Stomach smooth muscle (tissue), 2 donors: ENCODE measurements around the gene FAM111A.

Source experiments
- H3K27ac ChIP-seq: one replicate; pipeline ENCODE4 v1.7.0; 2013; ENCODE audit warnings: mild to moderate bottlenecking, low read length, inconsistent platforms
- H3K27me3 ChIP-seq, 2 donors: one replicate each; pipeline ENCODE4 v1.7.0; 2013; ENCODE audit warnings: low read length in 2 of 2; ENCODE audit not compliant: insufficient read depth in 2 of 2, control insufficient read depth in 1 of 2
- H3K36me3 ChIP-seq, 2 donors: one replicate each; pipeline ENCODE4 v1.7.0; 2013; ENCODE audit warnings: low read length in 2 of 2; ENCODE audit not compliant: control insufficient read depth in 2 of 2, insufficient read depth in 2 of 2
- H3K4me1 ChIP-seq: one replicate; pipeline ENCODE4 v1.7.0; 2013; ENCODE audit warnings: low read length; ENCODE audit not compliant: control insufficient read depth, insufficient read depth
- H3K4me3 ChIP-seq, 2 donors: one replicate each; pipeline ENCODE4 v1.7.0; 2013; ENCODE audit warnings: low read length in 2 of 2
- H3K9ac ChIP-seq, 2 donors: one replicate each; pipeline ENCODE4 v1.7.0; 2013; ENCODE audit warnings: low read length in 2 of 2, mild to moderate bottlenecking in 1 of 2
- H3K9me3 ChIP-seq, 2 donors: one replicate each; pipeline ENCODE4 v1.7.0; 2013; ENCODE audit warnings: low read length in 2 of 2; ENCODE audit not compliant: control insufficient read depth in 2 of 2
- donor health status: healthy.
- donor health status: Pancreatic carcinoma.

The FAM111A gene

GRCh38 chr11:59191095-59191494 lies 48.4 kb downstream of the FAM111A start:
- Histone ChIP-seq H3K27ac (no peak overlapping the region), H3K4me3 (no peak overlapping the region), H3K36me3 (peaks cover 0 to 8% of the 10 kb centered on the region in 2 donors), H3K9ac (no peak overlapping the region), H3K4me1 (peaks cover 17% of the 10 kb centered on the region), H3K27me3 (peaks cover 0 to 2% of the 10 kb centered on the region in 2 donors), H3K9me3 (no peaks in the 10 kb centered on the region)

DNA sequence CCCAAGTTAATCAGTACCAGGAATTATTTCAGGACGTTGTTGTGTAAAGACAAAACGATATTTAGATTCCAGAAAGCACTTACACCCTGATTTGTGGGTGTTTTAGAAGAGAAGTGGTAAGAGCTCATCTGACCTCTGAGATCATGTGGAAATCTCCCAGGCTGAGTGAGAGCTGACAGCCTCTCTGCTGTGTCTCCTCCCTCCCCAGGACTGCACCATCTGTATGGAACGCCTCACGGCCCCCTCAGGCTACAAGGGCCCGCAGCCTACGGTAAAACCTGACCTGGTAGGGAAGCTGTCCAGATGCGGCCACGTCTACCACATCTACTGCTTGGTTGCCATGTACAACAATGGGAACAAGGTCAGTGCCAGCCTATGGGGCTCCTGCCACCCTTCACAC lies 49.2 kb downstream of the FAM111A start:
- H3K9me3 ChIP-seq = no peaks in the 10 kb centered on the region
- H3K4me1 ChIP-seq = peaks cover 10% of the 10 kb centered on the region
- peaks cover 0 to under 1% of the 10 kb centered on the region in 2 donors for H3K27me3 ChIP-seq
- H3K36me3 ChIP-seq = peaks cover 0 to 8% of the 10 kb centered on the region in 2 donors
- H3K4me3 ChIP-seq = no peak overlapping the region
- H3K9ac ChIP-seq = no peak overlapping the region
- no peak overlapping the region for H3K27ac ChIP-seq

GRCh38 chr11:59192446-59193020 lies 49.9 kb downstream of the FAM111A start:
- H3K4me1 ChIP-seq = peaks cover 6% of the 10 kb centered on the region
- no peak overlapping the region for H3K27ac ChIP-seq
- no peaks in the 10 kb centered on the region for H3K27me3 ChIP-seq
- no peak overlapping the region for H3K9ac ChIP-seq
- no peaks in the 10 kb centered on the region for H3K9me3 ChIP-seq
- no peak overlapping the region for H3K4me3 ChIP-seq
- H3K36me3 ChIP-seq = peaks cover 0 to 8% of the 10 kb centered on the region in 2 donors

DNA sequence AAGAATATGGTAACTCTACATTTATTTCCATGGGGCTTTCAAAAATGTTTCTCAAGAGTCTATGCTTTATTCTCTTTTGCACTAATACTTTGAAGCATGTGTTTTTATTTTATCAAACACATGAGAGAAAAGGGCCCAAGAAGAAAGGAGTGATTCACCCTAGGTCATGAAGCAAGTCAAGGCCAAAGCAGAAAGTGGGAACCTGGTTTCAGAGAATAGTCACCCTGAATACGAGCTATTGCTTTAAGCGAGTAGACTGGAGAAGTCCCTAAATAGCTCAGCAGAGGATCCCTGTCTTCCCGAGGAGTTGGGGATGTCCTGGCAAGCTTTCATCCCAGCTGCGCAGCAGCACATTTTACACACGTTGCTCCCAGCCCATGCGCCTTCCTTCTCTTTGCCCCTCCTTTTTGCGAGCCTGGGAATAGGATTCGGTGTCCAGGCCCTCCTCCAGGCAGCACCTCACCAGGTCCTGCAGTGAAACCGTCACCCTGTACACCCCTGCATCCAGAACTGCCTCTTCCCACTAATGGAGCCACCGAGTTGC lies 51.0 kb downstream of the FAM111A start:
- Histone ChIP-seq H3K27ac (no peak overlapping the region), H3K4me3 (no peak overlapping the region), H3K36me3 (peaks cover 0 to 8% of the 10 kb centered on the region in 2 donors), H3K4me1 (peaks cover 9% of the 10 kb centered on the region), H3K27me3 (no peaks in the 10 kb centered on the region), H3K9me3 (no peaks in the 10 kb centered on the region), H3K9ac (no peak overlapping the region)

DNA sequence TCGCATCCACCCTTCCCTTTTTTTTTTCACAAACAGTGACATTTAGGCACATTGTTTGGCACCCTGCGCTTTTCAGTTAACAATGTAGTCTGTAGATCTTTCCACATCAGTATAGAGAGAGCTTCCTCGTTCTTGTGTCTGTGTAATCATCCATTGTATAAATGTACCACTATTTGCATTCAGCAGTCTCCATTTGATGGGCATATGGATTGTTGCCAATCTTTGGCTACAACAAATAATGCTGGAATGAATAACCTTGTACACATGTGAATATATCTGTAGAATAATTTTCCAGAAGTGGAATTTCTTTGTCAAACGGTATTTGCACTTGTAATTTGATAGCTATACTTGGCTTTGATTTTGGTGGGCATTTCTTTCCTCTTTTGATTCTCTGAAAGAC lies 52.9 kb downstream of the FAM111A start:
- no peak overlapping the region for H3K27ac ChIP-seq
- peaks cover 9% of the 10 kb centered on the region for H3K4me1 ChIP-seq
- H3K27me3 ChIP-seq = no peaks in the 10 kb centered on the region
- H3K9me3 ChIP-seq = no peaks in the 10 kb centered on the region
- H3K9ac ChIP-seq = no peak overlapping the region
- H3K36me3 ChIP-seq = peaks cover 0 to 8% of the 10 kb centered on the region in 2 donors
- no peak overlapping the region for H3K4me3 ChIP-seq

GRCh38 chr11:59196777-59197176 lies 54.1 kb downstream of the FAM111A start:
- H3K9me3 ChIP-seq = no peaks in the 10 kb centered on the region
- H3K27me3 ChIP-seq = no peaks in the 10 kb centered on the region
- H3K9ac ChIP-seq = no peak overlapping the region
- H3K36me3 ChIP-seq = peaks cover 0 to 8% of the 10 kb centered on the region in 2 donors
- H3K4me3 ChIP-seq = no peak overlapping the region
- peaks cover 9% of the 10 kb centered on the region for H3K4me1 ChIP-seq
- no peak overlapping the region for H3K27ac ChIP-seq

DNA sequence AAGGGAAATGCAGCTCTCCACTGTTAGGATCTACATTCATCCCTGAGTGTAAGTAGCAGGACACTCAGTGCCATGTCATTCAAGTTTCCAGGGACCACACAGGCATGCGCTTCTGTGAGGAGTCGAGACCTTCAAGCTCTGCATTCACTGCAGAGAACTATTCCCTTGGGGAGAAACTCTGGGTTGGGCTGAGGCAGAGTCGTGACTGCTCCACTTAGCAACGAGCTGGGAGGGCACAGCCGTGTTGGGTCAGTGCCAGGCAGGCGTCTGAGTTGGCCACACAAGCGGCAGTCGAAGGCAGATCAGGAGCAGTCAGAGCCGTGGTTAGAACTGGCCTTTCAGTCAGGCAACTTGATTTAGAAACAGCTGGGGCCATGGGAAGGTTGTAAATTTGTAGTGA lies 55.3 kb downstream of the FAM111A start:
- no peaks in the 10 kb centered on the region for H3K9me3 ChIP-seq
- H3K4me1 ChIP-seq = peaks cover 9% of the 10 kb centered on the region
- H3K27me3 ChIP-seq = no peaks in the 10 kb centered on the region
- H3K27ac ChIP-seq = no peak overlapping the region
- H3K36me3 ChIP-seq = peaks cover 0 to 2% of the 10 kb centered on the region in 2 donors
- H3K4me3 ChIP-seq = peak overlapping the region in 1 of 2 donors; percentile 35
- peak overlapping the region in 1 of 2 donors; percentile 29 for H3K9ac ChIP-seq

GRCh38 chr11:59198726-59199125 lies 56.1 kb downstream of the FAM111A start:
- H3K27me3 ChIP-seq = no peaks in the 10 kb centered on the region
- H3K9me3 ChIP-seq = no peaks in the 10 kb centered on the region
- H3K36me3 ChIP-seq = peaks cover 2 to 3% of the 10 kb centered on the region in 2 donors
- no peak overlapping the region for H3K9ac ChIP-seq
- no peak overlapping the region for H3K4me3 ChIP-seq
- H3K4me1 ChIP-seq = peaks cover 9% of the 10 kb centered on the region
- H3K27ac ChIP-seq = no peak overlapping the region

DNA sequence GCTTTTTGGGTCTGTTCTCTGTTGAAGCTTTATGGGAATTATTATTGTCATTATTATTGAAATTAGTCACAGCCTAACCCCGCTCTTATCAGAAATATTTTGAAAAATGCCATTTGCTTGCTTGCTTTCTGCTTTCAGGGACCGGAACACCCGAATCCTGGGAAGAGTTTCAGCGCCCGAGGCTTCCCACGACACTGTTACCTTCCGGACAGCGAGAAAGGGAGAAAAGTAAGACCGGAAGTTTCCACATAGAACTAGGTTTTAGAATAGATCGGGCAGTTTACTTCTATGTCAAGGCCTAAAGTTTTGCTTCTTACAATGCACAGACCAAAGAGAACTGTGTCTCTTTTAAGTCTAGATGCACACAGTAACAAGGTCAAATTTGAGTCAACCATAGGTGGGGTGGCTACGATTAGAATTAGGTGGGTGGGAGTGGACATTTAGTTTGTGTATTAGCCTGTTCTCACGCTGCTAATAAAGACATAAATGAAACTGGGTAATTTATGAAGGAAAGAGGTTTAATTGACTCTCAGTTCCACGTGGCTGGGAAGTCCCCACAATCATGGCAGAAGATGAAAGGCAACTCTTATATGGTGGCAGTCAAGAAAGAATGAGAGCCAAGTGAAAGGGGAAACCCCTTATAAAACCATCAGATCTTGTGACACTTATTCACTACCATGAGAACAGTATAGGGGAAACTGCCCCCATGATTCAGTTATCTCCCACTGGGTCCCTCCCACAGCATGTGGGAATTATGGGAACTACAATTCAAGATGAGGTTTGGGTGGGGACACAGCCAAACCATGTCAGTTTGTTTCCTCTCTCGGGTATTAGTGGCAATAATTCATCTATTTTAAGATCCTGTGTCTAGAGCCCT lies 57.1 kb downstream of the FAM111A start:
- Histone ChIP-seq H3K9ac (no peak overlapping the region), H3K27me3 (no peaks in the 10 kb centered on the region), H3K9me3 (no peaks in the 10 kb centered on the region), H3K27ac (no peak overlapping the region), H3K4me3 (no peak overlapping the region), H3K36me3 (peaks cover 2 to 5% of the 10 kb centered on the region in 2 donors), H3K4me1 (peaks cover 9% of the 10 kb centered on the region)

DNA sequence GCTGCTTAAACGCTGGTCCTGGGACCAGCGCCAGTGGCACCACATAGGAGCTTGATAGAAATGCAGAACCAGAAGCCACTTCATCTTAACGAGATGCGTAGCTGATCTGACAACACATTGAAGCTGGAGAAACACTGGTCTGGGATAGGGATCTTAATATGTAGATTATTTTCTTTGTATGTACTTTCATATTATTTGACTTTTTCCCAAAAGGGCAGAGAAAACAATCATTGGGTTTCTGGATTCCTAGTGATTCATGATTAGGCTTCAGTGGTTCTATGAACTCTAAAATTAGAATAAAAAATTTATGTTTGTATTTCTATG lies 57.7 kb downstream of the FAM111A start:
- no peak overlapping the region for H3K4me3 ChIP-seq
- no peaks in the 10 kb centered on the region for H3K27me3 ChIP-seq
- peaks cover 9% of the 10 kb centered on the region for H3K4me1 ChIP-seq
- no peaks in the 10 kb centered on the region for H3K9me3 ChIP-seq
- no peak overlapping the region for H3K9ac ChIP-seq
- H3K36me3 ChIP-seq = peaks cover 3 to 6% of the 10 kb centered on the region in 2 donors
- H3K27ac ChIP-seq = no peak overlapping the region

DNA sequence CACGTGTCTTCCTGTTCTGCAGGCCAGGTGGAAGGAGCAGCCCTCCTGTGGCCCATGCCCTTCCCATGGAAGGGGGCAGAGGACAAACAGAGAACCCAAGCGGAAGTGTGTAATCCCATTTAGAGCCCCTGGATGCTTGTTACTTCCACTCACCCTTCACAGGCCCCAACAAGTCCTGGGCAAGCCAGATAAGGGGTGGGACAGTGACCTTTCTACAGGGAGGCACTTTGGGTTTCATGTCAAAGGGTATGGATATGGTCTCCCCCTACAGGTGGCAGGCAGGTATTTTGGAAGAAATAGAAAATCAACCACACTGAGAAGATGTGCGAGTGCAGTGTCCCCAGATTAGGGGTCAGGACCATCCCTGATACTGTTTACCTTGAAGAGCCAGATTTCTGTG lies 58.7 kb downstream of the FAM111A start:
- no peak overlapping the region for H3K9ac ChIP-seq
- H3K27ac ChIP-seq = no peak overlapping the region
- no peaks in the 10 kb centered on the region for H3K9me3 ChIP-seq
- H3K27me3 ChIP-seq = no peaks in the 10 kb centered on the region
- H3K4me1 ChIP-seq = peaks cover 9% of the 10 kb centered on the region
- H3K4me3 ChIP-seq = no peak overlapping the region
- peaks cover 5 to 6% of the 10 kb centered on the region in 2 donors for H3K36me3 ChIP-seq
